Fibroblast of skin of abdomen (primary cell): ENCODE measurements around the gene NDST3.
"Not testable (repeated sequence)": the region's sequence is repeated elsewhere in the genome, so short reads cannot be mapped to it uniquely, and the experiment has no call there.

Experiments used
- DNase-seq: peaks from one replicate; pipeline ENCODE4 v3.0.0-alpha.2; 2013

Gene NDST3

GRCh38 chr4:118276580-118276979 is 242.3 kb downstream of the NDST3 start:
- no peak for DNase-seq

GRCh38 chr4:118277243-118277642 is 243.0 kb downstream of the NDST3 start:
- no peak for DNase-seq

GRCh38 chr4:118278473-118279274 is 244.4 kb downstream of the NDST3 start:
- DNase-seq = peak; percentile 92

GRCh38 chr4:118279328-118279727 is 245.0 kb downstream of the NDST3 start:
- no peak for DNase-seq

GRCh38 chr4:118279920-118280432 is 245.7 kb downstream of the NDST3 start:
- DNase-seq = no peak

GRCh38 chr4:118280501-118281218 is 246.4 kb downstream of the NDST3 start:
- DNase-seq = peak; percentile 76

GRCh38 chr4:118281611-118282442 is 247.5 kb downstream of the NDST3 start:
- DNase-seq = peak; percentile 48

GRCh38 chr4:118282692-118283091 is 248.4 kb downstream of the NDST3 start:
- no peak for DNase-seq

- no peak for DNase-seq
These were observed 249.9 kb downstream of the NDST3 start for GRCh38 chr4:118284169-118284568.

- no peak for DNase-seq
These were observed 251.6 kb downstream of the NDST3 start for GRCh38 chr4:118285931-118286330.

GRCh38 chr4:118286685-118287084 is 252.4 kb downstream of the NDST3 start:
- no peak for DNase-seq

GRCh38 chr4:118287711-118288451 is 253.6 kb downstream of the NDST3 start:
- peak; percentile 72 for DNase-seq

- DNase-seq = peak; percentile 96
These were observed 255.5 kb downstream of the NDST3 start for GRCh38 chr4:118289794-118290193.

- peak; percentile 47 for DNase-seq
These were observed 256.7 kb downstream of the NDST3 start for GRCh38 chr4:118290951-118291350.

- no peak for DNase-seq
These were observed 262.4 kb downstream of the NDST3 start for GRCh38 chr4:118296729-118297128.

GRCh38 chr4:118299619-118300018 is 265.3 kb downstream of the NDST3 start:
- not testable (repeated sequence) for DNase-seq

- DNase-seq = no peak
These were observed 273.4 kb downstream of the NDST3 start for GRCh38 chr4:118307643-118308042.
